HL-60 (cell line): ENCODE data around the gene AKNA.
A peak's percentile ranks its signal among the peaks of the same experiment; 100 is the strongest.

ENCODE experiments used
- DNase-seq, 2 experiments: peaks; one replicate each; pipeline ENCODE4 v3.0.0-alpha.2; 2010 to 2020; ENCODE audit warnings: low read depth in 1 of 2, low spot score in 1 of 2
- H3K27ac ChIP-seq: fragments of 250-450 bp; sonication (Bioruptor Pico); replicated peaks from 2 replicates; pipeline ENCODE4 v1.5.1; 2020; ENCODE audit warnings: mild to moderate bottlenecking, moderate library complexity
- H3K27me3 ChIP-seq: fragments of 250-450 bp; sonication (Bioruptor Pico); 2 replicates; pipeline ENCODE4 v1.5.1; 2021; ENCODE audit warnings: mild to moderate bottlenecking, moderate library complexity; ENCODE audit not compliant: insufficient read depth, poor library complexity, severe bottlenecking
- H3K4me3 ChIP-seq: replicated peaks from 2 replicates; pipeline ENCODE4 v1.5.1; 2011; ENCODE audit warnings: mild to moderate bottlenecking, control low read depth, low read length; ENCODE audit not compliant: insufficient read depth
- CTCF ChIP-seq: IDR thresholded peaks from one replicate; pipeline ENCODE4 v1.5.1; 2011; ENCODE audit warnings: low read length, control low read depth, inconsistent platforms; ENCODE audit not compliant: insufficient read depth
- GABPA ChIP-seq: IDR thresholded peaks from 2 replicates; pipeline ENCODE4 v1.6.1; 2012; ENCODE audit warnings: low read depth
- POLR2AphosphoS5 ChIP-seq: IDR thresholded peaks from 2 replicates; pipeline ENCODE4 v1.6.1; 2012; ENCODE audit warnings: low read depth
- REST ChIP-seq: IDR thresholded peaks from 2 replicates; pipeline ENCODE4 v1.6.1; 2012; ENCODE audit warnings: low read depth; ENCODE audit not compliant: insufficient replicate concordance
- SPI1 ChIP-seq: IDR thresholded peaks from 2 replicates; pipeline ENCODE4 v1.6.1; 2012; ENCODE audit warnings: low read depth, mild to moderate bottlenecking, borderline replicate concordance

The AKNA gene

GRCh38 chr9:114385397-114386181 is 2.2 kb downstream of the AKNA start:
- peak overlapping the region; percentile 82 for H3K27ac ChIP-seq
- no peaks in the 10 kb centered on the region for H3K27me3 ChIP-seq
- peak; percentile 80 to 97 for DNase-seq
- TF ChIP-seq REST (no peak), SPI1 (peak; percentile 44; the same call in 1 of the 2 replicates), POLR2AphosphoS5 (peak; percentile 54)
- peak overlapping the region; percentile 66 for H3K4me3 ChIP-seq

- peak overlapping the region; percentile 10 for H3K4me3 ChIP-seq
These were observed 2.9 kb downstream of the AKNA start for GRCh38 chr9:114384836-114385396.

GRCh38 chr9:114384341-114384740 is 3.4 kb downstream of the AKNA start:
- peak overlapping the region; percentile 10; the same call in 1 of the 2 replicates for H3K4me3 ChIP-seq
- DNase-seq = no peak
- TF ChIP-seq SPI1 = no peak
- no peak for TF ChIP-seq POLR2AphosphoS5
- TF ChIP-seq GABPA = no peak
- no peak for TF ChIP-seq CTCF
- no peak for TF ChIP-seq REST
- peak overlapping the region; percentile 82 for H3K27ac ChIP-seq
- H3K27me3 ChIP-seq = no peaks in the 10 kb centered on the region

More at GRCh38 chr9:114384836-114385396, 2.9 kb downstream of the AKNA start:
- H3K27ac ChIP-seq = peak overlapping the region; percentile 82
- DNase-seq = no peak
- TF ChIP-seq SPI1 (no peak), CTCF (no peak), REST (no peak), GABPA (no peak), POLR2AphosphoS5 (no peak)
- H3K27me3 ChIP-seq = no peaks in the 10 kb centered on the region
